Endothelial cell of umbilical vein (primary cell): Measurements from ENCODE around the gene PFAS. TPM values are rescaled to one million over a fixed set of nuclear protein-coding genes. Genes with fewer than 3 reads are reported as not detected.

ENCODE experiments used
- BruUV-seq: library from RNA; stranded (reverse); fragments of 400-500 nt; replicated peaks from 2 replicates; lab custom pipeline; 2021; lab: Mats Ljungman, UMichigan
- CTCF ChIA-PET: fragments of 300-600, 350-600 bp; sonication (Branson Sonifier 250); formaldehyde crosslinking; loops from one replicate; lab custom pipeline; 2021; ENCODE audit warnings: antibody characterized with exemption, inconsistent platforms; lab: Charles Lee
- POLR2A ChIA-PET: fragments of 300-600, 350-600 bp; sonication (Branson Sonifier 250); formaldehyde crosslinking; loops from one replicate; lab custom pipeline; 2021; ENCODE audit warnings: antibody characterized with exemption, inconsistent platforms; lab: Charles Lee
- DNase-seq: peaks from one replicate; pipeline ENCODE4 v3.0.0-alpha.2; 2011; ENCODE audit warnings: low read depth, low spot score
- FAIRE-seq: peaks from 2 replicates; lab custom pipeline; 2011; peaks lifted over from hg19 to GRCh38; lab: Jason Lieb, UNC
- H2AFZ ChIP-seq: 2 replicates; pipeline ENCODE4 v1.6.0; 2012; ENCODE audit warnings: low read depth, low read length, control low read depth, inconsistent platforms
- H3K27ac ChIP-seq: 2 replicates; pipeline ENCODE4 v1.5.1; 2011; ENCODE audit warnings: low read depth, mild to moderate bottlenecking, control low read depth, low read length, moderate library complexity; ENCODE audit not compliant: insufficient read depth
- H3K27me3 ChIP-seq, 2 experiments: 2 replicates each; pipeline versions ENCODE4 v1.6.0 to v1.6.1; 2011; ENCODE audit warnings: low read length in 2 of 2, mixed read lengths in 1 of 2; ENCODE audit not compliant: control insufficient read depth in 2 of 2, insufficient read depth in 2 of 2
- H3K36me3 ChIP-seq, 2 experiments: 2 replicates in 1 of 2; 3 replicates in 1 of 2; pipeline ENCODE4 v1.5.1; 2011; ENCODE audit warnings: low read length in 2 of 2, mild to moderate bottlenecking in 1 of 2, moderate library complexity in 1 of 2; ENCODE audit not compliant: control insufficient read depth in 2 of 2, insufficient read depth in 2 of 2; ENCODE audit errors: extremely low read depth in 1 of 2
- H3K4me1 ChIP-seq: 3 replicates; pipeline ENCODE4 v1.5.1; 2011; ENCODE audit warnings: mild to moderate bottlenecking, low read length; ENCODE audit not compliant: control insufficient read depth, insufficient read depth; ENCODE audit errors: extremely low read depth
- H3K4me2 ChIP-seq: 2 replicates; pipeline ENCODE4 v1.6.1; 2011; ENCODE audit warnings: low read length, control low read depth, mixed read lengths; ENCODE audit not compliant: insufficient read depth
- H3K4me3 ChIP-seq, 3 experiments: fragments of 200-600 bp in 1 of 3; sonication (generic), shearing (Covaris generic) in 1 of 3; replicated peaks in 1 of 3; 2 replicates each; pipeline ENCODE4 v1.5.1; 2011 to 2016; ENCODE audit warnings: control low read depth in 3 of 3, low read length in 3 of 3, mild to moderate bottlenecking in 2 of 3, inconsistent platforms in 1 of 3, low read depth in 1 of 3, moderate library complexity in 1 of 3; ENCODE audit not compliant: insufficient read depth in 1 of 3
- H3K79me2 ChIP-seq: 2 replicates; pipeline ENCODE4 v1.6.0; 2012; ENCODE audit warnings: low read length, inconsistent platforms; ENCODE audit not compliant: control insufficient read depth, insufficient read depth
- H3K9ac ChIP-seq: replicated peaks from 2 replicates; pipeline ENCODE3; 2011; ENCODE audit warnings: low read length, control low read depth; ENCODE audit not compliant: insufficient read depth; ENCODE audit errors: extremely low read depth
- H3K9me1 ChIP-seq: replicated peaks from 3 replicates; pipeline ENCODE4 v1.6.0; 2011; ENCODE audit warnings: mild to moderate bottlenecking, low read length; ENCODE audit not compliant: control insufficient read depth, insufficient read depth; ENCODE audit errors: extremely low read depth
- H3K9me3 ChIP-seq: replicated peaks from 2 replicates; pipeline ENCODE4 v1.5.1; 2012; ENCODE audit warnings: low read length, inconsistent platforms; ENCODE audit not compliant: control insufficient read depth, insufficient read depth
- H4K20me1 ChIP-seq: replicated peaks from 2 replicates; pipeline ENCODE3; 2011; ENCODE audit warnings: mild to moderate bottlenecking, low read length; ENCODE audit not compliant: control insufficient read depth, insufficient read depth; ENCODE audit errors: extremely low read depth
- EZH2 ChIP-seq: IDR thresholded peaks from 2 replicates; pipeline ENCODE4 v1.6.1; 2012; ENCODE audit warnings: borderline replicate concordance, low read depth, mild to moderate bottlenecking, moderate library complexity, low read length, inconsistent platforms; ENCODE audit not compliant: severe bottlenecking
- FOS ChIP-seq: IDR thresholded peaks from 2 replicates; pipeline ENCODE4 v1.6.1; 2011; ENCODE audit warnings: mild to moderate bottlenecking, low read length, moderate library complexity, borderline replicate concordance; ENCODE audit not compliant: insufficient read depth
- GATA2 ChIP-seq: IDR thresholded peaks from 2 replicates; pipeline ENCODE4 v1.7.0; 2011; ENCODE audit warnings: low read depth, mild to moderate bottlenecking, moderate library complexity, mixed read lengths, low read length; ENCODE audit not compliant: insufficient read length, insufficient read depth
- JUN ChIP-seq: IDR thresholded peaks from 2 replicates; pipeline ENCODE4 v1.6.1; 2011; ENCODE audit warnings: borderline replicate concordance, low read depth; ENCODE audit not compliant: insufficient read length, insufficient read depth
- MYC ChIP-seq: IDR thresholded peaks from one replicate; pipeline ENCODE4 v1.6.1; 2011; ENCODE audit warnings: mild to moderate bottlenecking, low read depth, low read length
- POLR2A ChIP-seq: IDR thresholded peaks from 2 replicates; pipeline ENCODE4 v1.6.1; 2012; ENCODE audit warnings: low read depth, mild to moderate bottlenecking, control low read depth, low read length
- POLR2AphosphoS5 ChIP-seq: IDR thresholded peaks from 2 replicates; pipeline ENCODE4 v1.6.1; 2012; ENCODE audit warnings: low read depth, mild to moderate bottlenecking, control low read depth, low read length, moderate library complexity; ENCODE audit not compliant: insufficient read depth
- dilution Hi-C: fragments of 300-500 bp; cut with MboI; formaldehyde crosslinking; loops from one replicate; pipeline ENCODE4 v1.15.0; 2019; ENCODE audit warnings: low sequenced_read_pairs; ENCODE audit not compliant: extremely low pct_ligation_motif_present
- intact Hi-C: fragments of 100-400 bp; cut with micrococcal nuclease; formaldehyde crosslinking; loops from one replicate; pipeline ENCODE4 v1.10.0; 2022
- polyA plus RNA-seq, 4 experiments: library from polyadenylated mRNA; depleted of rRNA in 3 of 4; stranded (reverse) in 3 of 4; unstranded in 1 of 4; fragments of >200 nt; gene quantifications; 2 replicates each; pipeline versions ENCODE4 v1.2.1 to v1.2.3, GENCODE V29; 2011 to 2012; ENCODE audit warnings: missing spikeins in 1 of 4
- total RNA-seq: library from RNA; stranded (reverse); gene quantifications from 2 replicates; pipeline ENCODE4 v1.2.3, GENCODE V29; 2021
- TF ChIP-seq, protein P1 (sequence below): IDR thresholded peaks from 2 replicates; pipeline ENCODE4 v1.6.1; 2011; ENCODE audit not compliant: insufficient read depth, insufficient read length
- TF ChIP-seq, protein P2 (sequence below), 2 donors: IDR thresholded peaks; 1 replicate in 1 of 2; 2 replicates in 1 of 2; pipeline ENCODE4 v1.5.1; 2011; ENCODE audit warnings: low read length in 2 of 2, mild to moderate bottlenecking in 2 of 2, moderate library complexity in 2 of 2, control low read depth in 1 of 2, inconsistent platforms in 1 of 2, low read depth in 1 of 2; ENCODE audit not compliant: insufficient read depth in 1 of 2; ENCODE audit errors: extremely low read depth in 1 of 2

The PFAS gene
- total and polyA plus RNA-seq, 2 donors (not counting 3 experiments of a cell fraction or from before 2014, with no cell fraction given): 34.1 to 108 TPM

DNA sequence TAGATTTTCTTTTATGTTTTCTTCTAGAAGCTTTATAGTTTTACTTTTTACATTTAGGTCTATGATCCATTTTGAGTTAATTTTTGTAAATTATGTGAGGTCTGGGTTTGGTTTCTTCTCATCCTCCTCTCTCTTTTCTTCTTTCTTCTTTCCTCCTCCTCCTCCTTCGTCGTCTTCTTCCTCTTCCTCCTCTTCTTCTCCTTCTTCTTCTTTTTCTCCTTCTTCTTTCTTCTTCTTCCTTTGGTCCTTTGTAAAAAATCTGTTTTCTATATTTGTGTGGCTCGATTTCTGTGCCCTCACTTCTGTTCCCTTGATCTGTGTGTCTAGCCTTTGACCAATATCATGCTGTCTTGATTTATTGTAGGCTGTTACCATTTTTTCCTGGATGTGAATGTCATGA lies 51.1 kb downstream of the PFAS start:
- no TSS peak for BruUV-seq
- Histone ChIP-seq H3K27ac (no peak overlapping the region), H3K4me3 (no peak overlapping the region), H3K79me2 (no peaks in the 10 kb centered on the region), H3K9ac (no peak overlapping the region), H3K9me3 (no peaks in the 10 kb centered on the region), H4K20me1 (no peaks in the 10 kb centered on the region), H3K4me1 (no peaks in the 10 kb centered on the region), H3K27me3 (no peaks in the 10 kb centered on the region), H3K4me2 (no peak overlapping the region), H2AFZ (no peak overlapping the region), H3K9me1 (no peaks in the 10 kb centered on the region), H3K36me3 (no peaks in the 10 kb centered on the region)
- intact Hi-C loops (loop anchor here (1.0 to 2.0 kb wide), 6 partner anchors 47 to 179 kb away; partner anchors contain the start of gene PFAS), dilution Hi-C loops (loop anchor here (10.0 kb wide), 1 partner anchor 65 kb away; no protein-coding TSS in a partner anchor)
- CTCF ChIA-PET: interaction anchor here (0.8 to 1.9 kb wide), 20 partner anchors 8 to 240 kb away, joined by 3 to 16 read pairs (median 6); partner anchors contain the start of genes BORCS6, CTC1, KRABD2 and RANGRF
- no peak for DNase-seq
- TF ChIP-seq EZH2 (no peak), POLR2A (no peak), MYC (no peak), GATA2 (no peak), FOS (no peak), JUN (no peak), POLR2AphosphoS5 (no peak)
- TF ChIP-seq, protein P1, sequence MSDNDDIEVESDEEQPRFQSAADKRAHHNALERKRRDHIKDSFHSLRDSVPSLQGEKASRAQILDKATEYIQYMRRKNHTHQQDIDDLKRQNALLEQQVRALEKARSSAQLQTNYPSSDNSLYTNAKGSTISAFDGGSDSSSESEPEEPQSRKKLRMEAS: no peak
- TF ChIP-seq, protein P2, sequence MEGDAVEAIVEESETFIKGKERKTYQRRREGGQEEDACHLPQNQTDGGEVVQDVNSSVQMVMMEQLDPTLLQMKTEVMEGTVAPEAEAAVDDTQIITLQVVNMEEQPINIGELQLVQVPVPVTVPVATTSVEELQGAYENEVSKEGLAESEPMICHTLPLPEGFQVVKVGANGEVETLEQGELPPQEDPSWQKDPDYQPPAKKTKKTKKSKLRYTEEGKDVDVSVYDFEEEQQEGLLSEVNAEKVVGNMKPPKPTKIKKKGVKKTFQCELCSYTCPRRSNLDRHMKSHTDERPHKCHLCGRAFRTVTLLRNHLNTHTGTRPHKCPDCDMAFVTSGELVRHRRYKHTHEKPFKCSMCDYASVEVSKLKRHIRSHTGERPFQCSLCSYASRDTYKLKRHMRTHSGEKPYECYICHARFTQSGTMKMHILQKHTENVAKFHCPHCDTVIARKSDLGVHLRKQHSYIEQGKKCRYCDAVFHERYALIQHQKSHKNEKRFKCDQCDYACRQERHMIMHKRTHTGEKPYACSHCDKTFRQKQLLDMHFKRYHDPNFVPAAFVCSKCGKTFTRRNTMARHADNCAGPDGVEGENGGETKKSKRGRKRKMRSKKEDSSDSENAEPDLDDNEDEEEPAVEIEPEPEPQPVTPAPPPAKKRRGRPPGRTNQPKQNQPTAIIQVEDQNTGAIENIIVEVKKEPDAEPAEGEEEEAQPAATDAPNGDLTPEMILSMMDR (IDR thresholded peaks at IDR 0.05; ENCODE audit: extremely low read depth in 1 of 2, insufficient read depth in 1 of 2, low read depth in 1 of 2, low read length in 2 of 2): no peak
- POLR2A ChIA-PET: interaction anchor here (0.7 to 0.8 kb wide), 2 partner anchors 11 to 147 kb away, joined by 3 read pairs; partner anchors contain the start of gene RANGRF
- no peak for FAIRE-seq
